GM21723 (cell line): Measurements from ENCODE around the gene PLN.

Source experiments
- ATAC-seq: cut with Tn5 transposase; IDR thresholded peaks from one replicate; pipeline ENCODE4 v1.9.1; 2021; ENCODE audit warnings: mild to moderate bottlenecking, moderate library complexity; ENCODE audit not compliant: unreplicated experiment

PLN gene

DNA sequence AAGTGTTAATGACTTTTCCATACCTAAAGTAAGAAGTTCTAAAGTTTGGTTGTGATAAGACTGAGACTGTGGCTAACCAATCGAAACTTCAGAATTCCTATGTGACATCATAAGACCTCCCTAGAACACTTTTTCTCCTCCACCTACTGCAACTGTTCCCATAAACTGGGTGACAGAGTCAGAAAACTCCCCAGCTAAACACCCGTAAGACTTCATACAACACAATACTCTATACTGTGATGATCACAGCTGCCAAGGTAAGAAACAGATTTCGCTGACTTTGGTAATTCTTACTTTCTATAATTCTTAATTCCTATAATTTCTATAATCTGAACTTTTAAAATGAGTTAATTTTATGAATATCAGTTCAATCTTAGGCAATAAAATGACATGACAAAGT is at the start of gene PLN:
Gene PLN, plus strand, starts transcription at position 161 of the 400 bp plus-strand sequence. CDS start 10,626 bp downstream, outside the sequence.
- no peak for ATAC-seq

DNA sequence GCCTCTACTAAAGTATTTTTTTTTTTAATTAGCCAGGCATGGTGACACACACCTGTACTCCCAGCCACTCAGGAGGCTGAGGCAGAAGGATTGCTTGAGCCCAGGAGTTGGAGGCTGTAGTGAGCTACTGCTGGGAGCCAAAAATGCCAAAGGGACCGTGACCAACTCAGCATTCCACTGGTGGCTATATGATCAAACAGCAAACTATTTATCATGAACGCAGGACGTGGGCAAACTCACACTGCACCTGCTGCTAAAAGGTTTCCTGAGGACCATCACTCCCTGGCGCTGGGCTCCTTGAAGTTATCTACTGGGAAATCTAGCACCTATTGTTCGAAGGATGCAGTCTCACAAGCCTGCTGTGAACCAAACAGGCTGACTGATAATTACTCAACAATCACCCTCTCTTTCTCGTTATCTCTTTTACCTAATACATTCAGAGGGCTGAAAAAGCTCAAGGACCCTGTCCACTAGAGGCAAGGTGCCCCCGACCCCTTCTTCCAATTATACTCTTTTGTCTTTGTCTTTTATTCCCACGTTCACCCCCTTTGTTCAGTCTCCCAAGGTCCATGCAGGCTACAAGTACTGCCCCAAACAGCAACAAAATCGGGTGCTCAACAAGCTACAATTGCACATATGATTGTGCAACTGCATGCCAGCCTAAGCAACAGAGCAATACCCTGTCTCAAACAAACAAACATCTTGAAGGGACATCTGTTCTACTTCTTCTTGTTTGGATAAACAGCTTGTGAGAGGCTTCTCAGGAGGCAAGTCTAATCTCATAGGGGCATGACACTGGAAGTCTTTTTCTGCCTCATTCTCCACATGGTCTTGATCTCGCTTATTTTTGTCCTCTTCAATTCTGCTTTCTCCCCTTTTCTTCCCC is 47.7 kb upstream of the PLN start:
- no peak for ATAC-seq

DNA sequence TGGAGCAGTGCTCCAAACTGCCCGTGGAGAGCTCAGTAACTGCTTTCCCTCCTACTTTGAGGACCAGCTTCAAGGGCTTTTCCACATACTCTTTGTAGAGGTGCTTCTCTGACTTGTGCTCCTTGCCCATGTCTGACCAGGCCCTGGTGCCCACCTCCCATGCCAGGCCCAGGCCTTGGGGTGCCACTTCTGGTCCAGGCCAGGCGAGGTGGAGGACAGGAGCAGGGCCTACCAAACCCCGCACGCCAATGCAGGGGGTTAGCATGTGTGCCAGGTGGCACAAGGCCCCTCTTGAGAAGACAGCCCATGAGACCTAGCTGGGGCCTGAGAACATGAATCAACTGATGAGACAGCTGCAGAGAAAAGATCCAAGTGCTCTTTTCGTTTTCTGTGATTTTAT is 47.0 kb upstream of the PLN start:
- no peak for ATAC-seq

DNA sequence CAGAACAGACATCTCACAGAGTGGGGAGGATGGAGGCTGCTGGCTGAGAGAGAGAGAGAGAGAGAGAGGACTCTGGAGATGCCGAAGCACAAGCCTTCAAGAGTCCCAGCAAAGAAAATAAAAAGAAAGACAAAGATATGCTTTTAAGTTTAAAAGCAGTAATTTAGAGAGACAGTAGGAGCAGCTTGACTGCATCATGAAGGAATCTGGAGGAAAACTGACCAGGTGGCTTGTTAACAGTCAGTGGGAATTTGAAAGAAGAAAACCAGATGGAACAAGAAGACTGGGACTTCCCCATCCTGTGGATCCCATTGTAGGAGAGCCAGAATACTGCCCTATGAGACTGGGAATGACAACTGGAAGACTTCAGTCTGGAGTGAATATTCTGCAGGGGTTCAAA is 46.3 kb upstream of the PLN start:
- ATAC-seq: no peak

DNA sequence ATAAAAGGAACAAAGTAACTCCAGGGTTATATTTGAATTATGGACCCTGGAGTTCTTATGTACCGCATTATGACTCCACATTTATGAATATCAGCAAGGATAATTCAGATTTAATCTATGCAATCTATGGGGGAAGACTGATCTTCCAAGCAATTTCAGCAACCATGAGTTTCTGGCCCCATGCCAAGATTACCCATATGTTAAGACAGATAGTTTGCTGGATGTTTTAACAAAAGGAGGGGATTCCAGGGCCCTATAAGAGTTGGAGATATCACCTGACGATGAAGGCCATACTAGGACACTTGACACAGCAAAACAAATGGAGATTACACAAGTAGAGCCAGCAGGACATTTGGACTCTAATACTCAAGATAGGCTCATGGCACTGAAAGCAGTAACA is 45.9 kb upstream of the PLN start:
- ATAC-seq: no peak

DNA sequence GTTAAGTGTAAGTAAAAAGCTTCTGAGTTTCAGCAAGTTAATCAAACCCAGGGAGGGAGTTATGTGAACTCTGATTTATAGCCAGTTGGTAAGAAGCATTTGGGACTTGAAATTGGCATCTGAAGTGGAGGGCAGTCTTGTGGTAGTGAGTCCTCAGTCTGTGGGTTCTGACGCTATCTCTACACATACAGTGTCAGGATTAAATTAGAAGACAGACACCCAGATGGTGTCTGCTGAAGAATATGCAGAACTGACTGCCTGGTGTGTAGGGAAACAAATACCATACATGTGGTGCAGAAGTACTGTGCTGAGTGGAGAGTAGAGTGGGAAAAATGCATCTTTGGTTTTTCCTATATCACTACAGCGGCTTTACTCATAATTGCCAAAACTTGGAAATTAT is 43.5 kb upstream of the PLN start:
- no peak for ATAC-seq

DNA sequence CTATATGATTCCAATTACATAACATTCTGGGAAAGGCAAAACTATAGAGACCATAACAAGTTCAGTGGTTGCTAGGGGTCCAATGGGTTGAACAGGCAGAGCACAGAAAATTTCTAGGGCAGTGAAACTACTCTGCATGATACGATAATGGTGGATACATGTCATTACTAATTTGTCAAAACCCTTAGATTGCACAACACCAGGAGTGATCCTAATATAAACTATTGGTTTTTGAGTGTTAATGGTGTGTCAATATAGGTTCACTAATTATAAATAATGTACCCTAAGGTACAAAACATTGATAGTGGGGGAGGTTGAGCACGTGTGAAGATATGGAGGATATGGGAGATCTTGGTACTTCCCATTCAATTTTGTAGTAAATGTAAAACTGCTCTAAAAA is 42.4 kb upstream of the PLN start:
- no peak for ATAC-seq

DNA sequence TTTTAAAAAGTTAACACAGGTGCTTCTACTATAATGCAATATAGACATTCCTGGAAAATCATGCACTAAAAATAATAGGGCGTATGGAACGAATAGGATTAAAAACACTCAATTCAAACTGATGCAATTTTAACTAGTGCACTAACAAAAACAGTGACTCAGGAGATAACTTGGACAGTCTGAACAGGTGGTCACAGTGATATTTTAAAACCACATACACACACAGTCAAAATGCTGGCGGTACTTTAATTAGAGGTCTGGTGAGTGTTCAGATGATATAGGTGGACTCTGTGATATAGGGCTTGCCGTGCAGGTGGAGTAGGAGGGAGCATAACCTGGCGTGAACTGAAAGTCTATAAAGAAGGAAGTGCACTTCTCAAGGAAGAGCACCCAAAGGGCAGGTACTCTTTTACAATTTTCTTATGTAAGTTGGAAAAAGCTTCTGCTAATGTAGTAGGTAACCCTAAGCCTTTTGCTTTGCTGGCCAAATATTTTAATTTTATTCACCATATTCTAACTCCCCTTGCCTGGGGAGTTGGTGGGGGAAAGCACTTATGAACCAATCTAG is 41.9 kb upstream of the PLN start:
- ATAC-seq: no peak

DNA sequence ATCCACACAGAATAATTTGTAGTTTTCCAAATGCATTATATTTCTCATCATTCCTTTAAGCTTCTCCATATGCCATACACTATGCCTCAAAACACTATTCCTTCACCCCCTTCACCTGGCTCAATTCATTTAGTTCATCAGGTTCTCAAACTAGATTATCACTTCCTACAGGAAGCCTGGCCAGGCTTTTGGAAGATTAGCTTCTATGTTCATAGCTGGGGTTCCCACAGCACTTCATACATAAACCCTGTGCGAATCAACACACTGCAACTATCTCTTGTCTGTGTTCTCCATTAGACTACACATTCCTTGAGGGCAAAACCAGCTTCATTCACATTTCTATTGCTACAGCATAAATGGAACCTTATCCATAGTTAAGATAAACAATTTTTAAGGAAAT is 40.5 kb upstream of the PLN start:
- ATAC-seq: no peak

DNA sequence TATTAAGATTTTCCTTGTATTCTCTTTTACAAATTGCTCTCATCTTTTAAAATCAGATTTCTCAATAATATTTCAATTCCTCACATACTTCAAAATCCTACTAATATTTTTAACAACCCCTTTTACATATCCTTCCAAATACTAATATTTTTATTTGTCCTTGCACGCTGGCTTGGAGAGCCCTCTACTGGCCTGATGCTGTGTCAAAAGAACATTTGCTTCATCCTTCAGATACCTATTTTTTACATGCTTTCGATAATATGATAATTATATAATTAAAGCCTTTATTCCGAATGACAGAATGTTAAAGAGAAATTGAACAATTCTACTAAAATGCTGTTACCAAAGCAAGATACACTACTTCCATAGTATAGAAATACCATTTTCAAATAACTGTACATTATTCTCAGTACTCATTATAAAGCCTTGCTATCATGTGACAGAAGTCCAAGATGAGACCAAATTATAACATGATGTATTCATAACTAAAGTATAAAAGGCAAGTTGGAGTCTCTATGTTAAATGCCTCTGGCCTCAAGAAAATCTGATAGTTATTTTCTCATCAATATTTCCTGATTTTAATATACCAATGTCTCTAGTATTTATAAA is 39.0 kb upstream of the PLN start:
- no peak for ATAC-seq

DNA sequence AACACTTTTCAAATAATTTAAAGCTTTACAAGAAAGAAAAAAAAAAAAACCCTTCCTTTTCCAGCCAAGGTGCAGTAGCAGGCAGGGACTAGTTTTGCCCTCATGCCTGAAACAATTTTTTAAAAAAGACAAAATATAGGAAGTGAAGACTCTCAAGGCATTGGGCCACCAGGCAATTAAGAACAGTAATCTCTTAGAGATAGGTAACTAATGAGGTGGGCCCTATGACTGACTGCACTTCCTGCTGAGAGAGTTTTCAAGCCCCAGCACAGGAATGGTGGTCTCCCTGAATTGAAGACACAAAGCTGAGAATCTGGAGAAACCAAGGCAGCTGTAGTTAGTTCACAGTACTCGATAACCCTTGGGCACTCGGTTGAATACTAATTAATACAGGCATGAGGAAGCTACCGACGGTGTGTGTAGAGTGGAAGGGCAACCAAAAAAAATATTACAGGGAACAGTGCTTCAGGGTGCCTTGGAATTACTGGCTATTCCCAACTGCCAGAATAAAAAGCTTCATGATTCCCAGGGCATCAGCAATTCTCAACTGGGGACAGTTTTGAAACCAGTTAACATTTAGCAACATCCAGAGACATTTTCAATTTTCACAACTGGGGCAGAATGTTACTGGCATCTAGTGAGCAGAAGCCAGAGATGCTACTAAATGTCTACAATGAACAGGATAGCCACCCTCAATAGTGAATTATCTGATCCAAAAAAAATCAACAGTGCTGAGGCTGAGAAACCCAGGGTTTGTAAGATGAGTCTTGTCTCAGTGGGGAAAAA is 36.0 kb upstream of the PLN start:
- no peak for ATAC-seq

DNA sequence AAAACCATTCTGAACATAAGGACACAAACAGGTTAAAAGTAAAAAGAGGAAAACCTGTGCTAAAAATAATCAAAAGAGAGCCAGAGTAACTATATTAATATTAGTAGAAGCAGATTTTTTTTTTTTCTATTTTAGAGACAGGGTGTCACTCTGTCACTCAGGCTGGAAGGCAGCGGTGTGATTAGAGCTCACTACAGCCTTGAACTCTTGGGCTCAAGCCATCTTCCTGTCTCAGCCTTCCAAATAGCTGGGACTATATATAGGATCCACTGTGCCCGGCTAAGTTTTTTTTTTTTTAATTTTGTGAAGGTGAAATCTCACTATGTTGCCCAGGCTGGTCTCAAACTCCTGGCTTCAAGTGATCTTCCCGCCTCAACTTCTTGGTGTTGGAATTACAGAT is 33.4 kb upstream of the PLN start:
- ATAC-seq: no peak

DNA sequence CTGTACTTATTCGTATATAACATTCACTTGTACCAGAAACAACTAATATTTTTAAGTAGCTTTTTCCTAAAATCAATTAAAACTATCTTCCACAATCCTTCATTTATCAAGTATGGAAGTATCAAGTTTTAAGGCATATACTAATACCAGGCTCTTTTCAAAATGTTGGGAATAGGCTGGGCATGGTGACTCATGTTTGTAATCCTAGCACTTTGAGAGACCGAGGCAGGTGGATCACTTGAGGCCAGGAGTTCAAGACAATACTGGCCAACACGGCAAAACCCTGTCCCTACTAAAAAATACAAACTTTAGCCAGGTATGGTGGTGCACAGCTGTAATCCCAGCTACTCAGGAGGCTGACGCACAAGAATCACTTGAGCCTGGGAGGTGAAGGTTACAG is 25.7 kb upstream of the PLN start:
- no peak for ATAC-seq

DNA sequence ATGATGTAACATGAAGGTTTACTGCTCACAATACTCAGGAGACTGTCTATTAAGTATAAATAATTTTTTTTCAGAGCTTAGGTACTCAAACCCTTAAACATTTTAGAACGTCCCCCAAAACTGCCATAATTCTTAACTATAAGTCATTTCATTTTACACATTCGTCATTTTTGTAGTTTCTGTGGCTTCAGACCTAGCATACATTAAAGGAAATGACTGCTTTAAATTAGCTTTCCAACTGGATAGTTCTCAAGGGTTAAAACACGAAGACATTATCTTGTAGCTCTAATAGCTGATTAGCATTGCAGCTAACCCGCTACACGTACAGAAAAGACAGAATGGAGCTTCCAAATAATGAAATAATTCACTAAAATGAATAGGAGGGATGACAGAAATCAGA is 24.9 kb upstream of the PLN start:
- no peak for ATAC-seq

DNA sequence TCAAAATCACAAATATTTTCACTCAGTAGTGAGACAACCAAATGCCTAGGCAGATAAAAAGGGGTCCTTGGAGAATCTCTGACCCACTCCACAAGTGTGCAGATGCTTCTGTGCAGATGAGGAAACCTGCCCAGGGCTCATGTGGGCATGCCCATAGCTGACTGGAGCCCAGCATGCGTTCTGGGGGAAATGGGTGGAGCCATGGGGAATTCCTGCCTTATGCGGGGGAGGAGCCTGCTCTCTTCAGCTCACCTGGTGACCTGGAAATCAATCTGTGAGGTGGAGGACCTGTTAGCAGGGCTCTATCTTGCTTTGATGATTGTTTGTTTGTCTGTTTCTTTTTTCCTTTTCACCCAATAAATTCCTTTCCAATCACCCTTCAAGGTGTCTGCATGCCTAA is 23.4 kb upstream of the PLN start:
- no peak for ATAC-seq

DNA sequence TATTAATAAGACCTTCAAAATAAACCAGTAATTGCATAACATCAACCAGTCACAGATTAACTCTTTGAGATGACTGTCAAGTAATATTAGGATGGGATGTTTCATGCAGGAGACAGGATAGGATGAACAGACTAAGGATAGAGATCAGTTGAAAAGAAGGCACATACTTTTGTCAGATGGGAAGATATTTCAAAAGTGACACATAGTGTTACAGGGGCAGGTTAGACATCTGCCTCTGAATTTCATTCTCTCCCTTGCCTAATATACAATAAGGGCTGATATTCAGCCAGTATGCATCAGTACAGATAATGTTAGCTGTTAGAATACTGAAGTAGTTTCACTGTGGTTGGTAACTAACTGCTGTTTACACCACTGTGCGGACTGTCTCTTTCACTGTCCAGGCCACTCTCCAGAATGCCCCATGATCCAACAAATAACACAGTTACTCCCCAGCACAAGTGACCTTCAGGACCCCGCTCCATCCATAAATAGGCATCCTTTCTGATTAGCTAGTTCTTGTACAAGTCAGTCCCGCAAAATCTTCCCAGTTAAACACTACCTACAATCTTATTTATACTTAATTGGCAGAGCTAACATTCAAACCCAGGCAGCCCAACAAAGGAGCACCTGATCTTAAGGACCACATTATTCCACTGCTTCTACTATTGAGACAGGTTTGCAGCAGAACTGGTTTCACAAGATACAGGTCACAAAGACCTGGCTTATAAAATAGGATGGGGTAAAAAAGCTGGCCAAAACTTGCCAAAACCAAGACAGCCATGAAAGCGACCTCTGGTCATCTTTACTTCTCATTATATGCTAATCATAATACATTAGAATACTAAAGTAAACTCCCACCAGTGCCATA is 21.9 kb upstream of the PLN start:
- ATAC-seq: no peak

DNA sequence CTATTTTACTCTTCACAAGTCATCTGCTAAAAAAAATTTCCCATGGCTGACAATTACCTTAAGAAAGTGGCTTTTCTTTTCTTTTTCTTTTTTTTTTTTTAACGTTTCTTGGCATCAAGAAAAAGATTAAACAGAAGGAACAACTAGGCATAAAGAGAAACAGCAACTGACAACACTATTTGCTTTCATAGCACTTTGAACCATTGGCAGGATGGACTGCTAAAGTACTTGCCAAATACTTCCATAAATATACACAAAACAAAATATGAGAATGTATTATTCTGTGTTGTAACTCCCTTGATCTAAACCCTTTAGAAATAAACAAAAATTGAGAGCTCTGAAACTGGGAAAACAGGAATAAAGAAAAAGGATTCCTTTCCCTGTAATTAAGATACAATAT is 20.0 kb upstream of the PLN start:
- no peak for ATAC-seq

DNA sequence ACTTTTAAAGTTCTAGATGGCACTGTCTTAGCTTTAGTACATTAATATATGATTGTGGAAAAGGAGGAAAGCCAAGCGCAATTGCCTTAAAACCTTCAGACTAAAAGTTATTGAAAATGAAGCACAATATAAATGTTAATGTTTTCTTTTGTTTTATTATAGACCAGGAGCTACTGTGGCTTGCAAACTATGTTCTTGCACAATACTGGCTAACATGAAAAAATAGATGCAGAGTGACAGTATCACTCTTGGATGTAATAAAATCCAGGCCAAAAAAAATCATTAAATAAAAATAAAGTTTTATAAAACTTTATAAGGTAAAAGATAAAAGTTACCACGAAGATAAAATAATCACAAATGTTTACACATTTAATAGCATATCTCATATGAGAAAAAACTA is 18.3 kb upstream of the PLN start:
- no peak for ATAC-seq

DNA sequence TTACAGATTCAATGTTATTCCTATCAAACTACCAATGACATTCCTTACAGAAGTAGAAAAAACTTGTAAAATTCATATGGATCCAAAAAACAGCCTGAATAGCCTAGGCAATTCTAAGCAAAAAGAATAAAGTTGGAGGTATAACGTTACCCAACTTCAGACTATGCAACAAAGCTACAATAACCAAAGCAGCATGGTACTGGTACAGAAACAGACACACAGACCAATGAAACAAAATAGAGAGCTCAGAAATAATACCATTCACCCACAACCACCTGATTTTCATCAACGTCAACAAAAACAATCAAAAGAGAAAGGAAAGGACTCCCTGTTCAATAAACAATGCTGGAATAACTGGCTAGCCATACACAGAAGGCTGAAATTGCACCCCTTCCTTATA is 17.2 kb upstream of the PLN start:
- no peak for ATAC-seq

DNA sequence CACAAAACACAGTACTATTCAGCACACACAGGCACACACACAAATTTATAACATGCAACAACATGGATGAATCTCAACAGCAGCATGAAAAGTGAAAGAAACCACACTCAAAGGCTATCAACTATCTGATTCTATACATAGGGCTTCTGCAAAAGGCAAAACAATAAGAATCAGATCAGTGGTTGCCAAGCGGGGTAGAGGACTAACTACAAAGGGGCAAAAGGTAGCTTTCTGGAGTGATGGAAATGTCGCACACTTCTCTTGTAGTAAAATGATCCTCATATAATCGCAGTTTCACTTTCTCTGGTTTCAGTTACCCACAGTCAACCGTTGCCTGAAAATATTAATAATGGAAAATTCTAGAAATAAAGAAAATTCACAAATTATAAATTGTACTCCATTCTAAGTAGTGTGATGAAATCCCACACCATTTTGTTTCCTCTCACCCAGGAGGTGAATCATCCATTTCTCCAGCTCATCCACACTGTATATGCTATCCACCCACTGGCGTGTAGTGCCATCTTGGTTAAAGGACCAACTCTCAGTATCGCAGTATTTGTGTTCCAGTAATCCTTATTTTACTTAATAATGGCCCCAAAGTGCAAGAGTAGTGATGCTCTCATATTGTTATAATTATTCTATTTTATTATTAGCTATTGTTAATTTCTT is 12.8 kb upstream of the PLN start:
- ATAC-seq: no peak
